ENCODE measurements around the gene ELK3.

ELK3 gene

GRCh38 chr12:96212456-96213375 lies 18.5 kb downstream of the ELK3 start:
- no peak for DNase-seq (ENCODE audit: low spot score)

GRCh38 chr12:96213869-96214268 lies 19.7 kb downstream of the ELK3 start:
- DNase-seq (ENCODE audit: low spot score) = no peak

- no peak for DNase-seq (ENCODE audit: low spot score)
Observed at GRCh38 chr12:96215919-96216273, 21.7 kb downstream of the ELK3 start.

GRCh38 chr12:96218989-96219678 lies 25.0 kb downstream of the ELK3 start:
- no peak for DNase-seq (ENCODE audit: low spot score)

GRCh38 chr12:96219700-96220206 lies 25.6 kb downstream of the ELK3 start:
- peak; percentile 90 for DNase-seq (ENCODE audit: low spot score)

- DNase-seq (ENCODE audit: low spot score) = no peak
Observed at GRCh38 chr12:96220902-96221301, 26.7 kb downstream of the ELK3 start.

- no peak for DNase-seq (ENCODE audit: low spot score)
Observed at GRCh38 chr12:96221391-96221790, 27.2 kb downstream of the ELK3 start.

- no peak for DNase-seq (ENCODE audit: low spot score)
Observed at GRCh38 chr12:96223411-96224218, 29.4 kb downstream of the ELK3 start.

GRCh38 chr12:96224219-96224615 lies 30.0 kb downstream of the ELK3 start:
- DNase-seq (ENCODE audit: low spot score) = no peak

- no peak for DNase-seq (ENCODE audit: low spot score)
Observed at GRCh38 chr12:96225044-96225855, 31.1 kb downstream of the ELK3 start.

- no peak for DNase-seq (ENCODE audit: low spot score)
Observed at GRCh38 chr12:96225994-96226399, 31.8 kb downstream of the ELK3 start.

GRCh38 chr12:96226401-96226800 lies 32.2 kb downstream of the ELK3 start:
- no peak for DNase-seq (ENCODE audit: low spot score)

- DNase-seq (ENCODE audit: low spot score) = no peak
Observed at GRCh38 chr12:96226801-96227348, 32.7 kb downstream of the ELK3 start.

- DNase-seq (ENCODE audit: low spot score) = no peak
Observed at GRCh38 chr12:96227365-96228106, 33.4 kb downstream of the ELK3 start.

- no peak for DNase-seq (ENCODE audit: low spot score)
Observed at GRCh38 chr12:96228566-96229248, 34.5 kb downstream of the ELK3 start.

GRCh38 chr12:96230646-96231045 lies 36.5 kb downstream of the ELK3 start:
- no peak for DNase-seq (ENCODE audit: low spot score)

GRCh38 chr12:96233168-96233567 lies 39.0 kb downstream of the ELK3 start:
- no peak for DNase-seq (ENCODE audit: low spot score)

GRCh38 chr12:96233939-96234461 lies 39.8 kb downstream of the ELK3 start:
- peak; percentile 83 for DNase-seq (ENCODE audit: low spot score)

Data from AG08396 (cell line).